Measurements from ENCODE around the gene FAM111A. TPM values are rescaled to one million over a fixed set of nuclear protein-coding genes. Genes with fewer than 3 reads are reported as not detected.

FAM111A gene
- total RNA-seq, 1 experiment from 2014 or later = 64.1 TPM

- peak; percentile 92 for DNase-seq
- Histone ChIP-seq H3K79me2 (ENCODE audit: low read length) (peaks cover 18% of the 10 kb centered on the region), H3K4me2 (ENCODE audit: low read depth, low read length, poor library complexity, severe bottlenecking) (peak overlapping the region; percentile 98), H3K9me3 (ENCODE audit: low read length) (no peaks in the 10 kb centered on the region), H3K4me3 (ENCODE audit: low read length) (peak overlapping the region; percentile 94), H2AFZ (ENCODE audit: low read length) (peak overlapping the region; percentile 49; the same call in 1 of the 2 replicates), H3K36me3 (ENCODE audit: insufficient read depth, low read length) (peaks cover 31% of the 10 kb centered on the region), H3K27me3 (ENCODE audit: low read length) (no peaks in the 10 kb centered on the region), H4K20me1 (ENCODE audit: insufficient read depth, low read depth, low read length) (no peaks in the 10 kb centered on the region), H3K9ac (ENCODE audit: low read length) (peak overlapping the region; percentile 74), H3K27ac (ENCODE audit: low read length) (peak overlapping the region; percentile 76), H3K9me2 (replicated peaks; ENCODE audit: insufficient read depth, low read length) (no peaks in the 10 kb centered on the region), H3K4me1 (ENCODE audit: low read length) (peaks cover 63% of the 10 kb centered on the region)
Observed at GRCh38 chr11:59144579-59145345, 2.1 kb downstream of the FAM111A start.

DNA sequence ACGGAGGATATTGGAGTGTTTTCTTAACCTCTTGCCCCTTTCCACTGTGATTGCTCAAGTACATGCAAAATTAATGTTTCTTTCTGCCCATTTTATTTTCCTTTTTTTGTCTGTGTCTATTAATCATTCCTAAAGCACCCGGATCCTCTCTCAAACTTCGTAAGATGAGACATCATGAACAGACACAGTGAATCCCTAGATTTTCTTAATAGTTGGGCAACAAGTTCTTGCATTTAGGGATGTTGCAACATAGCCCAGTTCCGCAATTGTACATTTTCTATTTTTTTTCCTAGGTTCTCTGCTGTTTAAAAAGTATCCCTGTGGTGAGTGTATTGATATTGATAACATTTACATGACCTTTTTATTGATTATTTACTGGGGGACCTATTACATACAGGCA is 2.9 kb downstream of the FAM111A start:
- H4K20me1 ChIP-seq (ENCODE audit: insufficient read depth, low read depth, low read length) = no peaks in the 10 kb centered on the region
- H3K9me2 ChIP-seq (replicated peaks; ENCODE audit: insufficient read depth, low read length) = no peaks in the 10 kb centered on the region
- DNase-seq = no peak
- peaks cover 63% of the 10 kb centered on the region for H3K4me1 ChIP-seq (ENCODE audit: low read length)
- H2AFZ ChIP-seq (ENCODE audit: low read length) = no peak overlapping the region
- no peaks in the 10 kb centered on the region for H3K27me3 ChIP-seq (ENCODE audit: low read length)
- H3K9ac ChIP-seq (ENCODE audit: low read length) = peak overlapping the region; percentile 74
- H3K79me2 ChIP-seq (ENCODE audit: low read length) = peaks cover 18% of the 10 kb centered on the region
- H3K4me3 ChIP-seq (ENCODE audit: low read length) = peak overlapping the region; percentile 94
- H3K36me3 ChIP-seq (ENCODE audit: insufficient read depth, low read length) = peaks cover 36% of the 10 kb centered on the region
- H3K4me2 ChIP-seq (ENCODE audit: low read depth, low read length, poor library complexity, severe bottlenecking) = peak overlapping the region; percentile 98
- H3K9me3 ChIP-seq (ENCODE audit: low read length) = no peaks in the 10 kb centered on the region
- peak overlapping the region; percentile 76 for H3K27ac ChIP-seq (ENCODE audit: low read length)

GRCh38 chr11:59151761-59152160 is 9.1 kb downstream of the FAM111A start:
- H3K4me2 ChIP-seq (ENCODE audit: low read depth, low read length, poor library complexity, severe bottlenecking) = no peak overlapping the region
- peaks cover 20% of the 10 kb centered on the region for H3K4me1 ChIP-seq (ENCODE audit: low read length)
- no peak overlapping the region for H3K9ac ChIP-seq (ENCODE audit: low read length)
- DNase-seq = no peak
- H3K79me2 ChIP-seq (ENCODE audit: low read length) = no peaks in the 10 kb centered on the region; the same call in 1 of the 2 replicates
- H2AFZ ChIP-seq (ENCODE audit: low read length) = no peak overlapping the region
- no peaks in the 10 kb centered on the region for H3K9me3 ChIP-seq (ENCODE audit: low read length)
- no peaks in the 10 kb centered on the region for H4K20me1 ChIP-seq (ENCODE audit: insufficient read depth, low read depth, low read length)
- no peaks in the 10 kb centered on the region for H3K9me2 ChIP-seq (replicated peaks; ENCODE audit: insufficient read depth, low read length)
- H3K4me3 ChIP-seq (ENCODE audit: low read length) = no peak overlapping the region
- no peaks in the 10 kb centered on the region for H3K27me3 ChIP-seq (ENCODE audit: low read length)
- H3K27ac ChIP-seq (ENCODE audit: low read length) = no peak overlapping the region
- peaks cover 33% of the 10 kb centered on the region for H3K36me3 ChIP-seq (ENCODE audit: insufficient read depth, low read length)

DNA sequence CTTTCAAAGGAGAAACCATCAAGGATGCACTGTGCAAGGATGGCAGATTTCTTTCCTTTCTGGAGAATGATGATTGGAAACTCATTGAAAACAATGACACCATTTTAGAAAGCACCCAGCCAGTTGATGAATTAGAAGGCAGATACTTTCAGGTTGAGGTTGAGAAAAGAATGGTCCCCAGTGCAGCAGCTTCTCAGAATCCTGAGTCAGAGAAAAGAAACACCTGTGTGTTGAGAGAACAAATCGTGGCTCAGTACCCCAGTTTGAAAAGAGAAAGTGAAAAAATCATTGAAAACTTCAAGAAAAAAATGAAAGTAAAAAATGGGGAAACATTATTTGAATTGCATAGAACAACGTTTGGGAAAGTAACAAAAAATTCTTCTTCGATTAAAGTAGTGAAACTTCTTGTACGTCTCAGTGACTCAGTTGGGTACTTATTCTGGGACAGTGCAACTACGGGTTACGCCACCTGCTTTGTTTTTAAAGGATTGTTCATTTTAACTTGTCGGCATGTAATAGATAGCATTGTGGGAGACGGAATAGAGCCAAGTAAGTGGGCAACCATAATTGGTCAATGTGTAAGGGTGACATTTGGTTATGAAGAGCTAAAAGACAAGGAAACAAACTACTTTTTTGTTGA is 9.8 kb downstream of the FAM111A start:
- H3K36me3 ChIP-seq (ENCODE audit: insufficient read depth, low read length) = peaks cover 27% of the 10 kb centered on the region
- H3K9me3 ChIP-seq (ENCODE audit: low read length) = no peaks in the 10 kb centered on the region
- H3K4me3 ChIP-seq (ENCODE audit: low read length) = no peak overlapping the region
- H3K9me2 ChIP-seq (replicated peaks; ENCODE audit: insufficient read depth, low read length) = no peaks in the 10 kb centered on the region
- H3K9ac ChIP-seq (ENCODE audit: low read length) = no peak overlapping the region
- H2AFZ ChIP-seq (ENCODE audit: low read length) = no peak overlapping the region
- no peak for DNase-seq
- H3K27ac ChIP-seq (ENCODE audit: low read length) = no peak overlapping the region
- no peaks in the 10 kb centered on the region for H4K20me1 ChIP-seq (ENCODE audit: insufficient read depth, low read depth, low read length)
- peaks cover 13% of the 10 kb centered on the region for H3K4me1 ChIP-seq (ENCODE audit: low read length)
- no peaks in the 10 kb centered on the region for H3K79me2 ChIP-seq (ENCODE audit: low read length)
- no peaks in the 10 kb centered on the region for H3K27me3 ChIP-seq (ENCODE audit: low read length)
- H3K4me2 ChIP-seq (ENCODE audit: low read depth, low read length, poor library complexity, severe bottlenecking) = no peak overlapping the region

GRCh38 chr11:59154610-59155009 is 12.0 kb downstream of the FAM111A start:
- Histone ChIP-seq H3K36me3 (ENCODE audit: insufficient read depth, low read length) (0 out of 2 replicates have a peak, but pooled peaks cover 7% of the 10 kb centered on the region), H3K4me3 (ENCODE audit: low read length) (no peak overlapping the region), H3K27ac (ENCODE audit: low read length) (no peak overlapping the region), H3K9me2 (replicated peaks; ENCODE audit: insufficient read depth, low read length) (no peaks in the 10 kb centered on the region), H4K20me1 (ENCODE audit: insufficient read depth, low read depth, low read length) (no peaks in the 10 kb centered on the region), H2AFZ (ENCODE audit: low read length) (no peak overlapping the region), H3K27me3 (ENCODE audit: low read length) (no peaks in the 10 kb centered on the region), H3K9ac (ENCODE audit: low read length) (no peak overlapping the region), H3K4me1 (ENCODE audit: low read length) (no peaks in the 10 kb centered on the region), H3K79me2 (ENCODE audit: low read length) (no peaks in the 10 kb centered on the region), H3K9me3 (ENCODE audit: low read length) (no peaks in the 10 kb centered on the region), H3K4me2 (ENCODE audit: low read depth, low read length, poor library complexity, severe bottlenecking) (no peak overlapping the region)
- DNase-seq = no peak

DNA sequence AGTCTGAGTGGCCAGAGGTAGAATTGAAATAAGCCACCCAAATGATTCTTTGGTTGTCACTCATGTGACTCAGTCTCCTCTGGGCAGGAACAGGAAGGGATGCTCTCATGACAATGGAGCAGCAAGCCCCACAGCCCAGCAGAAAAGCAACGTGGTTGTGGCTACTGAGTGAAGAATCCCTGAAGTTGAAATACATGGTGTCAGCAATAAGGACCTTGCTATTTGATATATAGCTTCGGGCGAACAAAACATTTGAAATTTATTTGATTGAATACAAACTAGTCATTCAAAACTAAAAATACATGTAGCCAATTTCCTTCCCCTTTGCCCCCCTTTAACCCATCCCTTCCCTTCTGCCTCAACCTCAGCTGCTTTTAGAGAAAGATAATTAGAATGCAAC is 14.8 kb downstream of the FAM111A start:
- Histone ChIP-seq H3K4me2 (ENCODE audit: low read depth, low read length, poor library complexity, severe bottlenecking) (no peak overlapping the region), H3K79me2 (ENCODE audit: low read length) (no peaks in the 10 kb centered on the region), H3K27me3 (ENCODE audit: low read length) (no peaks in the 10 kb centered on the region; the same call in 1 of the 2 replicates), H2AFZ (ENCODE audit: low read length) (no peak overlapping the region), H3K9me2 (replicated peaks; ENCODE audit: insufficient read depth, low read length) (no peaks in the 10 kb centered on the region), H3K4me3 (ENCODE audit: low read length) (no peak overlapping the region), H3K27ac (ENCODE audit: low read length) (no peak overlapping the region), H4K20me1 (ENCODE audit: insufficient read depth, low read depth, low read length) (no peaks in the 10 kb centered on the region), H3K4me1 (ENCODE audit: low read length) (no peaks in the 10 kb centered on the region), H3K9ac (ENCODE audit: low read length) (no peak overlapping the region), H3K36me3 (ENCODE audit: insufficient read depth, low read length) (no peaks in the 10 kb centered on the region), H3K9me3 (ENCODE audit: low read length) (no peaks in the 10 kb centered on the region)
- DNase-seq = no peak

DNA sequence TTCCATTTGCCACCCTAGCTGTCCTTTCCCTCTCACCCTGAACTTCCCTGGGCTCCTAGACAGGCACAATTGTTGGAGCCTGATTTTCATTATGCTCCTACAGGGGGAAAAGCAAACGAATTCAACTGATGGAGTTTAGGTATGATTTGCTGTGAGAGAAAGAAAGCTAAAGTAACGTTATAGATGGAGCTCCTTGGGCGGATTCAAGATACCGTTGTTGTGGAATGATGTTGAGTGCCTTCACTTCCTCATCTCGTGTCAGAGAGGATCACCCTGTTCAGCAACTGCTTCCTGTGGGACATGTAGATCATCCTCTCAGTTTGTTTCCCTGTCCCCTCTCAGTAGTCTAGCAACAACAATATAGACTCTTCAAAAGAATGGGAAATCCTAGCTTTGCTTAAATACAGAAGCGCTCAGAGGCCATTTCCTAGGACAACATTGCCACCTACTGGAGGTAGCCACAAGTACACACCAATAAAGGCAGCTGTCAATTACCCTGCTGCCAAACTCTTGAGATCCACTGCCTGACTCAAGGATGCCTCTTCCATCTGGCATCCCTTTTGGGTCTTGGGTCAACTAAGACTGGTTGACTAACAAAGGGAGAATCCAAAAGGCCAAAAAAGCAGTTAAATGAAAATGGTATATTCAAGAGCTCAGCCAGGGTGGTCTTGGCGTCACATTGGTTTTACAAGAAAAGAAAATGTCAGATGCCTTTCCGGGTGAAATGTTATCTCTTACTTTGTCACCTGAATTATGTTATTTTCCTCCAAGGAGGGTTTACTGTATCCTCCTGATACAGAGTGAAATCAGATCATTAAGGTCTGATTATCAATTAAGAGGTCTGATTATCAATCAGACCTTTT is 15.8 kb downstream of the FAM111A start:
- Histone ChIP-seq H3K9me3 (ENCODE audit: low read length) (no peaks in the 10 kb centered on the region), H3K4me1 (ENCODE audit: low read length) (no peaks in the 10 kb centered on the region), H3K9me2 (replicated peaks; ENCODE audit: insufficient read depth, low read length) (no peaks in the 10 kb centered on the region), H3K4me3 (ENCODE audit: low read length) (no peak overlapping the region), H3K9ac (ENCODE audit: low read length) (no peak overlapping the region), H3K27me3 (ENCODE audit: low read length) (no peaks in the 10 kb centered on the region; the same call in 1 of the 2 replicates), H3K79me2 (ENCODE audit: low read length) (no peaks in the 10 kb centered on the region), H3K4me2 (ENCODE audit: low read depth, low read length, poor library complexity, severe bottlenecking) (no peak overlapping the region), H3K27ac (ENCODE audit: low read length) (no peak overlapping the region), H3K36me3 (ENCODE audit: insufficient read depth, low read length) (no peaks in the 10 kb centered on the region), H2AFZ (ENCODE audit: low read length) (no peak overlapping the region), H4K20me1 (ENCODE audit: insufficient read depth, low read depth, low read length) (no peaks in the 10 kb centered on the region)
- DNase-seq = peak; percentile 89

GRCh38 chr11:59164028-59164427 is 21.4 kb downstream of the FAM111A start:
- Histone ChIP-seq H3K27ac (ENCODE audit: low read length) (no peak overlapping the region), H3K79me2 (ENCODE audit: low read length) (no peaks in the 10 kb centered on the region), H3K9me2 (replicated peaks; ENCODE audit: insufficient read depth, low read length) (no peaks in the 10 kb centered on the region), H3K4me1 (ENCODE audit: low read length) (no peaks in the 10 kb centered on the region), H3K27me3 (ENCODE audit: low read length) (no peaks in the 10 kb centered on the region; the same call in 1 of the 2 replicates), H3K9ac (ENCODE audit: low read length) (no peak overlapping the region), H2AFZ (ENCODE audit: low read length) (no peak overlapping the region), H3K4me2 (ENCODE audit: low read depth, low read length, poor library complexity, severe bottlenecking) (no peak overlapping the region), H4K20me1 (ENCODE audit: insufficient read depth, low read depth, low read length) (no peaks in the 10 kb centered on the region), H3K36me3 (ENCODE audit: insufficient read depth, low read length) (no peaks in the 10 kb centered on the region), H3K4me3 (ENCODE audit: low read length) (no peak overlapping the region), H3K9me3 (ENCODE audit: low read length) (no peaks in the 10 kb centered on the region)
- no peak for DNase-seq

All from Karpas-422 (cell line).